ENCODE results near the gene LRRIQ3. TPM values are rescaled to one million over a fixed set of nuclear protein-coding genes. Genes with fewer than 3 reads are reported as not detected.

The LRRIQ3 gene
- total and polyA plus RNA-seq, 2 donors (not counting 3 experiments of a cell fraction or from before 2014, with no cell fraction given) = 0.21 to 1.1 TPM

DNA sequence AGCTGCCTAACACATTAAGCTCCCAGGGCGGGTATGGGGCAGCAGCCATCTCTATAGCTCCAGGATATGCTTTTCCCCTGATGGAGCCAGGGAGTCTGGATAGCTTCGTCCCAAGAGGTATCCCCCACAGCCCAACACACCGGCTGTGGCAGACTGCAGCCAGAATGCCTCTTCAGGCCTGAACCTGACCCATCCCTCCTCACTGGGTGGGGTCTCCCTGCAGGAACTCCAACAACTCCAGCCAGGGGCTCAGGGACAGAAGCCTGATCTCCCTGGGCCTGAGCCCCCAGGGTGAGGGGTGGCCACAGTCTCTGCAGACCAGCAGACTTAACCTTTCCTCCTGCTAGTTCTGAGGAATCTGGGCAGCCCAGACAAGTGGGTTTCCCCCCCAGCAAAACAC, 159.9 kb downstream of the LRRIQ3 start:
- FAIRE-seq (no peak), DNase-seq (ENCODE audit: low read depth, low spot score) (no peak)
- H3K79me2 ChIP-seq (ENCODE audit: control insufficient read depth, insufficient read depth, low read length) = no peaks in the 10 kb centered on the region
- dilution Hi-C loops (cut with MboI; ENCODE audit: extremely low pct_ligation_motif_present, low sequenced_read_pairs) = no loop called here
- no peaks in the 10 kb centered on the region for H3K27me3 ChIP-seq (ENCODE audit: control insufficient read depth in 2 of 2, insufficient read depth in 2 of 2, low read length in 2 of 2)
- H2AFZ ChIP-seq (ENCODE audit: low read depth, low read length) = no peak overlapping the region
- BruUV-seq (replicated peaks) = no TSS peak
- H3K4me2 ChIP-seq (ENCODE audit: insufficient read depth, low read length) = no peak overlapping the region
- no peaks in the 10 kb centered on the region for H3K9me1 ChIP-seq (replicated peaks; ENCODE audit: control insufficient read depth, extremely low read depth, insufficient read depth, low read length)
- no peak overlapping the region for H3K27ac ChIP-seq (ENCODE audit: insufficient read depth, low read depth, low read length)
- H3K4me3 ChIP-seq (replicated peaks in 1 of 3; ENCODE audit: insufficient read depth in 1 of 3, low read depth in 1 of 3, low read length in 3 of 3) = no peak overlapping the region
- TF ChIP-seq GATA2 (IDR thresholded peaks at IDR 0.05; ENCODE audit: insufficient read depth, insufficient read length, low read depth, low read length) = no peak
- no peak for TF ChIP-seq FOS (IDR thresholded peaks at IDR 0.05; ENCODE audit: borderline replicate concordance, insufficient read depth, low read length)
- no peak for TF ChIP-seq JUN (IDR thresholded peaks at IDR 0.05; ENCODE audit: borderline replicate concordance, insufficient read depth, insufficient read length, low read depth)
- TF ChIP-seq MYC (IDR thresholded peaks at IDR 0.05; ENCODE audit: low read depth, low read length) = no peak
- TF ChIP-seq, protein P1, sequence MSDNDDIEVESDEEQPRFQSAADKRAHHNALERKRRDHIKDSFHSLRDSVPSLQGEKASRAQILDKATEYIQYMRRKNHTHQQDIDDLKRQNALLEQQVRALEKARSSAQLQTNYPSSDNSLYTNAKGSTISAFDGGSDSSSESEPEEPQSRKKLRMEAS (IDR thresholded peaks at IDR 0.05; ENCODE audit: insufficient read depth, insufficient read length) = no peak
- no peak for TF ChIP-seq POLR2AphosphoS5 (IDR thresholded peaks at IDR 0.05; ENCODE audit: insufficient read depth, low read depth, low read length)
- TF ChIP-seq, protein P2, sequence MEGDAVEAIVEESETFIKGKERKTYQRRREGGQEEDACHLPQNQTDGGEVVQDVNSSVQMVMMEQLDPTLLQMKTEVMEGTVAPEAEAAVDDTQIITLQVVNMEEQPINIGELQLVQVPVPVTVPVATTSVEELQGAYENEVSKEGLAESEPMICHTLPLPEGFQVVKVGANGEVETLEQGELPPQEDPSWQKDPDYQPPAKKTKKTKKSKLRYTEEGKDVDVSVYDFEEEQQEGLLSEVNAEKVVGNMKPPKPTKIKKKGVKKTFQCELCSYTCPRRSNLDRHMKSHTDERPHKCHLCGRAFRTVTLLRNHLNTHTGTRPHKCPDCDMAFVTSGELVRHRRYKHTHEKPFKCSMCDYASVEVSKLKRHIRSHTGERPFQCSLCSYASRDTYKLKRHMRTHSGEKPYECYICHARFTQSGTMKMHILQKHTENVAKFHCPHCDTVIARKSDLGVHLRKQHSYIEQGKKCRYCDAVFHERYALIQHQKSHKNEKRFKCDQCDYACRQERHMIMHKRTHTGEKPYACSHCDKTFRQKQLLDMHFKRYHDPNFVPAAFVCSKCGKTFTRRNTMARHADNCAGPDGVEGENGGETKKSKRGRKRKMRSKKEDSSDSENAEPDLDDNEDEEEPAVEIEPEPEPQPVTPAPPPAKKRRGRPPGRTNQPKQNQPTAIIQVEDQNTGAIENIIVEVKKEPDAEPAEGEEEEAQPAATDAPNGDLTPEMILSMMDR (IDR thresholded peaks at IDR 0.05; ENCODE audit: extremely low read depth in 1 of 2, insufficient read depth in 1 of 2, low read depth in 1 of 2, low read length in 2 of 2) = no peak
- no peak for TF ChIP-seq EZH2 (IDR thresholded peaks at IDR 0.05; ENCODE audit: borderline replicate concordance, low read depth, low read length, severe bottlenecking)
- TF ChIP-seq POLR2A (IDR thresholded peaks at IDR 0.05; ENCODE audit: low read depth, low read length) = no peak
- no peaks in the 10 kb centered on the region for H3K4me1 ChIP-seq (ENCODE audit: control insufficient read depth, extremely low read depth, insufficient read depth, low read length)
- H3K9ac ChIP-seq (replicated peaks; ENCODE audit: extremely low read depth, insufficient read depth, low read length) = no peak overlapping the region
- POLR2A ChIA-PET = no interaction called here
- CTCF ChIA-PET = no interaction called here
- no peaks in the 10 kb centered on the region for H4K20me1 ChIP-seq (replicated peaks; ENCODE audit: control insufficient read depth, extremely low read depth, insufficient read depth, low read length)
- no peaks in the 10 kb centered on the region for H3K36me3 ChIP-seq (ENCODE audit: control insufficient read depth in 2 of 2, extremely low read depth in 1 of 2, insufficient read depth in 2 of 2, low read length in 2 of 2)
- H3K9me3 ChIP-seq (replicated peaks; ENCODE audit: control insufficient read depth, insufficient read depth, low read length) = no peaks in the 10 kb centered on the region
- intact Hi-C loops (cut with micrococcal nuclease) = no loop called here
